DND-41 (cell line): ENCODE results near the gene MAN1B1.

Experiments
- EZH2 ChIP-seq: IDR thresholded peaks from 3 replicates; pipeline ENCODE4 v1.6.1; 2012; ENCODE audit warnings: borderline replicate concordance, low read depth, mild to moderate bottlenecking, moderate library complexity, low read length, inconsistent platforms; ENCODE audit not compliant: severe bottlenecking
- TF ChIP-seq, protein P1 (sequence below): IDR thresholded peaks from 2 replicates; pipeline ENCODE4 v1.5.1; 2012; ENCODE audit warnings: borderline replicate concordance, low read length, moderate library complexity, mild to moderate bottlenecking; ENCODE audit not compliant: poor library complexity, severe bottlenecking; ENCODE audit errors: extremely low read depth

DNA sequence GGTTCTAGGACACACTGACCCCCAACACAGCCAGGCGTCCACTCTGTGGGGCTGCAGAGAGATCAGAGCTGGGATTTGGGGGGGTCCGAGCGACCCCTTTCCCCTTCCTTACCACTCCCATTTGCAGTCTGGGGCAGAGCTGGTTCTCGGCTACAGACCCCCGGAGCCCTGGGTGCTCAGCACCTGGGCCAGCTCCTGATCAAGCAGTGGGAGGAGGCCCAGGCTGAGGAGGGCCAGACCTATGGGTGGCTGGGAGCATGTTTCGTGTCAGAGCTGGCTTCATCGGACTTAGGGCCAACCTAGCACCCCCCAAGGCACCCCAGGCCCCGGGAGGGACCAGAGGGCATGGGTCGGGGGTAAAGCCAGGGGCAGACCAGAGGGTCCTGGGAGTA is 59.7 kb downstream of the MAN1B1 start:
- TF ChIP-seq, protein P1, sequence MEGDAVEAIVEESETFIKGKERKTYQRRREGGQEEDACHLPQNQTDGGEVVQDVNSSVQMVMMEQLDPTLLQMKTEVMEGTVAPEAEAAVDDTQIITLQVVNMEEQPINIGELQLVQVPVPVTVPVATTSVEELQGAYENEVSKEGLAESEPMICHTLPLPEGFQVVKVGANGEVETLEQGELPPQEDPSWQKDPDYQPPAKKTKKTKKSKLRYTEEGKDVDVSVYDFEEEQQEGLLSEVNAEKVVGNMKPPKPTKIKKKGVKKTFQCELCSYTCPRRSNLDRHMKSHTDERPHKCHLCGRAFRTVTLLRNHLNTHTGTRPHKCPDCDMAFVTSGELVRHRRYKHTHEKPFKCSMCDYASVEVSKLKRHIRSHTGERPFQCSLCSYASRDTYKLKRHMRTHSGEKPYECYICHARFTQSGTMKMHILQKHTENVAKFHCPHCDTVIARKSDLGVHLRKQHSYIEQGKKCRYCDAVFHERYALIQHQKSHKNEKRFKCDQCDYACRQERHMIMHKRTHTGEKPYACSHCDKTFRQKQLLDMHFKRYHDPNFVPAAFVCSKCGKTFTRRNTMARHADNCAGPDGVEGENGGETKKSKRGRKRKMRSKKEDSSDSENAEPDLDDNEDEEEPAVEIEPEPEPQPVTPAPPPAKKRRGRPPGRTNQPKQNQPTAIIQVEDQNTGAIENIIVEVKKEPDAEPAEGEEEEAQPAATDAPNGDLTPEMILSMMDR = no peak
- no peak for TF ChIP-seq EZH2
